Measurements from ENCODE around the gene GRID2.

GRCh38 chr4:93461541-93461940 is 1157.8 kb downstream of the GRID2 start:
- TF ChIP-seq POLR2AphosphoS5 (IDR thresholded peaks at IDR 0.05; ENCODE audit: low read depth, low read length) (no peak), REST (IDR thresholded peaks at IDR 0.05; ENCODE audit: insufficient read depth in 1 of 2, low read depth in 2 of 2, low read length in 2 of 2) (no peak)
